Neuron (in vitro differentiated cells): ENCODE data around the gene PHACTR4.
"Not testable (repeated sequence)": the region's sequence is repeated elsewhere in the genome, so short reads cannot be mapped to it uniquely, and the experiment has no call there.

Source experiments
- H2AFZ ChIP-seq: one replicate; pipeline ENCODE4 v1.6.1; 2013; ENCODE audit warnings: low read depth, mild to moderate bottlenecking, inconsistent platforms, low read length, moderate library complexity
- H3K27me3 ChIP-seq: one replicate; pipeline ENCODE4 v1.6.1; 2013; ENCODE audit warnings: low read length; ENCODE audit not compliant: insufficient read depth
- H3K36me3 ChIP-seq: one replicate; pipeline ENCODE4 v1.6.1; 2013; ENCODE audit warnings: low read length; ENCODE audit not compliant: insufficient read depth
- H3K4me1 ChIP-seq: one replicate; pipeline ENCODE4 v1.6.1; 2013; ENCODE audit warnings: low read length; ENCODE audit not compliant: insufficient read depth
- H3K4me3 ChIP-seq: 2 replicates; pipeline ENCODE4 v1.5.1; 2013; ENCODE audit warnings: mild to moderate bottlenecking, low read length, moderate library complexity
- H3K9me3 ChIP-seq: one replicate; pipeline ENCODE4 v1.6.1; 2013; ENCODE audit warnings: low read length

The PHACTR4 gene

GRCh38 chr1:28501925-28502324, 132.4 kb downstream of the PHACTR4 start:
- no peaks in the 10 kb centered on the region for H3K9me3 ChIP-seq
- peaks cover 3% of the 10 kb centered on the region for H3K4me1 ChIP-seq
- no peak overlapping the region for H3K4me3 ChIP-seq
- H3K27me3 ChIP-seq: no peaks in the 10 kb centered on the region
- peaks cover 18% of the 10 kb centered on the region for H3K36me3 ChIP-seq
- no peak overlapping the region for H2AFZ ChIP-seq

- H2AFZ ChIP-seq: no peak overlapping the region
- no peaks in the 10 kb centered on the region for H3K9me3 ChIP-seq
- H3K27me3 ChIP-seq: no peaks in the 10 kb centered on the region
- peaks cover 14% of the 10 kb centered on the region for H3K4me1 ChIP-seq
- H3K36me3 ChIP-seq: peaks cover 19% of the 10 kb centered on the region
- H3K4me3 ChIP-seq: no peak overlapping the region
Observed at GRCh38 chr1:28503117-28503516, 133.6 kb downstream of the PHACTR4 start.

- H3K27me3 ChIP-seq: no peaks in the 10 kb centered on the region
- peaks cover 20% of the 10 kb centered on the region for H3K4me1 ChIP-seq
- peaks cover 35% of the 10 kb centered on the region for H3K36me3 ChIP-seq
- H3K9me3 ChIP-seq: no peaks in the 10 kb centered on the region
- H3K4me3 ChIP-seq: peak within 1 kb of the TSS; percentile 95
- H2AFZ ChIP-seq: peak within 1 kb of the TSS; percentile 87
Observed at GRCh38 chr1:28505406-28506187, 136.1 kb downstream of the PHACTR4 start, which contains the start of gene RCC1. TSS of gene RCC1 (plus strand) at chr1:28506043. CDS start at chr1:28529867, 23,824 bp downstream.

- Histone ChIP-seq H2AFZ (no peak overlapping the region), H3K36me3 (peaks cover 42% of the 10 kb centered on the region), H3K9me3 (no peaks in the 10 kb centered on the region), H3K4me1 (peaks cover 20% of the 10 kb centered on the region), H3K4me3 (peak overlapping the region; percentile 95), H3K27me3 (no peaks in the 10 kb centered on the region)
Observed at GRCh38 chr1:28506907-28507246, 137.3 kb downstream of the PHACTR4 start.

GRCh38 chr1:28507247-28507645, 137.7 kb downstream of the PHACTR4 start:
- Histone ChIP-seq H3K9me3 (no peaks in the 10 kb centered on the region), H3K27me3 (no peaks in the 10 kb centered on the region), H3K4me1 (peaks cover 20% of the 10 kb centered on the region), H3K36me3 (peaks cover 45% of the 10 kb centered on the region), H2AFZ (no peak overlapping the region), H3K4me3 (peak overlapping the region; percentile 95)

GRCh38 chr1:28507646-28508434, 138.3 kb downstream of the PHACTR4 start:
- Histone ChIP-seq H3K9me3 (no peaks in the 10 kb centered on the region), H3K4me1 (peaks cover 20% of the 10 kb centered on the region), H3K4me3 (peak overlapping the region; percentile 95), H3K27me3 (no peaks in the 10 kb centered on the region), H3K36me3 (peaks cover 48% of the 10 kb centered on the region), H2AFZ (no peak overlapping the region)

- no peaks in the 10 kb centered on the region for H3K9me3 ChIP-seq
- H2AFZ ChIP-seq: no peak overlapping the region
- H3K4me3 ChIP-seq: peak overlapping the region; percentile 95
- no peaks in the 10 kb centered on the region for H3K27me3 ChIP-seq
- peaks cover 20% of the 10 kb centered on the region for H3K4me1 ChIP-seq
- peaks cover 53% of the 10 kb centered on the region for H3K36me3 ChIP-seq
Observed at GRCh38 chr1:28508435-28508754, 138.9 kb downstream of the PHACTR4 start.

GRCh38 chr1:28509705-28510272, 140.2 kb downstream of the PHACTR4 start:
- no peak overlapping the region for H2AFZ ChIP-seq
- H3K9me3 ChIP-seq: no peaks in the 10 kb centered on the region
- peaks cover 53% of the 10 kb centered on the region for H3K36me3 ChIP-seq
- no peak overlapping the region for H3K4me3 ChIP-seq
- H3K4me1 ChIP-seq: peaks cover 20% of the 10 kb centered on the region
- no peaks in the 10 kb centered on the region for H3K27me3 ChIP-seq

- Histone ChIP-seq H3K36me3 (peaks cover 53% of the 10 kb centered on the region), H3K27me3 (no peaks in the 10 kb centered on the region), H3K9me3 (no peaks in the 10 kb centered on the region), H3K4me3 (no peak overlapping the region), H2AFZ (no peak overlapping the region), H3K4me1 (peaks cover 20% of the 10 kb centered on the region)
Observed at GRCh38 chr1:28510273-28510969, 140.9 kb downstream of the PHACTR4 start.

GRCh38 chr1:28510970-28511440, 141.5 kb downstream of the PHACTR4 start:
- Histone ChIP-seq H3K4me3 (no peak overlapping the region), H3K4me1 (peaks cover 20% of the 10 kb centered on the region), H3K27me3 (no peaks in the 10 kb centered on the region), H3K9me3 (no peaks in the 10 kb centered on the region), H2AFZ (no peak overlapping the region), H3K36me3 (peaks cover 53% of the 10 kb centered on the region)

- peaks cover 50% of the 10 kb centered on the region for H3K36me3 ChIP-seq
Observed at GRCh38 chr1:28512058-28512611, 142.6 kb downstream of the PHACTR4 start.

GRCh38 chr1:28514445-28514933, 144.9 kb downstream of the PHACTR4 start:
- Histone ChIP-seq H3K36me3 (peaks cover 28% of the 10 kb centered on the region), H3K4me1 (peaks cover 11% of the 10 kb centered on the region)
- not testable (repeated sequence) for H3K9me3 ChIP-seq, H3K27me3 ChIP-seq, H3K4me3 ChIP-seq, H2AFZ ChIP-seq

More at GRCh38 chr1:28512058-28512611, 142.6 kb downstream of the PHACTR4 start:
- H3K4me1 ChIP-seq: peaks cover 15% of the 10 kb centered on the region
- H3K9me3 ChIP-seq: no peaks in the 10 kb centered on the region
- H3K4me3 ChIP-seq: no peak overlapping the region
- H2AFZ ChIP-seq: no peak overlapping the region
- no peaks in the 10 kb centered on the region for H3K27me3 ChIP-seq
